ENCODE results near the gene PHEX. TPM values are rescaled to one million over a fixed set of nuclear protein-coding genes. Genes with fewer than 3 reads are reported as not detected.

The PHEX gene
- total RNA-seq, 2 donors from 2014 or later: 0.24 to 0.37 TPM

GRCh38 chrX:22177950-22178515 is 145.9 kb downstream of the PHEX start:
- Mint-ChIP-seq H3K27ac (no peak overlapping the region), H3K9me3 (peaks cover 4% of the 10 kb centered on the region), H3K36me3 (ENCODE audit: low read depth) (no peaks in the 10 kb centered on the region), H3K4me3 (no peak overlapping the region), H3K4me1 (peaks cover 3% of the 10 kb centered on the region), H3K27me3 (ENCODE audit: insufficient read depth) (no peaks in the 10 kb centered on the region)
- Histone ChIP-seq H3K4me3 (ENCODE audit: low read length) (no peak overlapping the region), H3K9me3 (ENCODE audit: control insufficient read depth, low read length) (no peaks in the 10 kb centered on the region), H3K36me3 (ENCODE audit: control insufficient read depth, insufficient read depth, low read length) (no peaks in the 10 kb centered on the region), H3K4me1 (ENCODE audit: control insufficient read depth, insufficient read depth, low read length) (no peaks in the 10 kb centered on the region), H3K9ac (ENCODE audit: extremely low read depth, low read length, poor library complexity, severe bottlenecking) (no peak overlapping the region), H3K27me3 (ENCODE audit: control insufficient read depth, insufficient read depth, low read length, poor library complexity, severe bottlenecking) (no peaks in the 10 kb centered on the region), H3K27ac (ENCODE audit: low read depth, low read length) (no peak overlapping the region)
- DNase-seq: no peak
- no peak for TF ChIP-seq CTCF (conservative IDR thresholded peaks at IDR 0.05)
- WGBS, 2 experiments (ENCODE audit: insufficient coverage in 1 of 2, insufficient read length in 1 of 2): 91 to 100% methylated on average over 1 to 7 of the region's 7 CpGs

- Histone ChIP-seq H3K4me3 (ENCODE audit: low read length) (no peak overlapping the region), H3K27ac (ENCODE audit: low read depth, low read length) (no peak overlapping the region), H3K4me1 (ENCODE audit: control insufficient read depth, insufficient read depth, low read length) (no peaks in the 10 kb centered on the region), H3K36me3 (ENCODE audit: control insufficient read depth, insufficient read depth, low read length) (no peaks in the 10 kb centered on the region), H3K9ac (ENCODE audit: extremely low read depth, low read length, poor library complexity, severe bottlenecking) (no peak overlapping the region), H3K27me3 (ENCODE audit: control insufficient read depth, insufficient read depth, low read length, poor library complexity, severe bottlenecking) (no peaks in the 10 kb centered on the region), H3K9me3 (ENCODE audit: control insufficient read depth, low read length) (no peaks in the 10 kb centered on the region)
- Mint-ChIP-seq H3K27me3 (ENCODE audit: insufficient read depth) (no peaks in the 10 kb centered on the region), H3K4me1 (peaks cover 17% of the 10 kb centered on the region), H3K4me3 (no peak overlapping the region), H3K36me3 (ENCODE audit: low read depth) (no peaks in the 10 kb centered on the region), H3K9me3 (peaks cover 4% of the 10 kb centered on the region), H3K27ac (no peak overlapping the region)
- WGBS, 2 experiments (ENCODE audit: insufficient coverage in 1 of 2, insufficient read length in 1 of 2): 100% methylated on average over 2 of the region's 2 CpGs; no CpG with 5 or more reads in 1 of the 2 experiments
- TF ChIP-seq CTCF (conservative IDR thresholded peaks at IDR 0.05): no peak
- DNase-seq: no peak
These were observed 152.0 kb downstream of the PHEX start for GRCh38 chrX:22184096-22184495.

GRCh38 chrX:22186165-22186564 is 154.0 kb downstream of the PHEX start:
- no peaks in the 10 kb centered on the region for H3K36me3 Mint-ChIP-seq (ENCODE audit: low read depth)
- H3K27ac Mint-ChIP-seq: no peak overlapping the region
- no peak overlapping the region for H3K4me3 Mint-ChIP-seq
- 83% methylated on average over 1 of the region's 2 CpGs; no CpG with 5 or more reads in 1 of the 2 experiments for WGBS, 2 experiments (ENCODE audit: insufficient coverage in 1 of 2, insufficient read length in 1 of 2)
- Histone ChIP-seq H3K4me1 (ENCODE audit: control insufficient read depth, insufficient read depth, low read length) (no peaks in the 10 kb centered on the region), H3K4me3 (ENCODE audit: low read length) (no peak overlapping the region), H3K36me3 (ENCODE audit: control insufficient read depth, insufficient read depth, low read length) (no peaks in the 10 kb centered on the region), H3K9me3 (ENCODE audit: control insufficient read depth, low read length) (no peaks in the 10 kb centered on the region), H3K27me3 (ENCODE audit: control insufficient read depth, insufficient read depth, low read length, poor library complexity, severe bottlenecking) (no peaks in the 10 kb centered on the region), H3K9ac (ENCODE audit: extremely low read depth, low read length, poor library complexity, severe bottlenecking) (no peak overlapping the region), H3K27ac (ENCODE audit: low read depth, low read length) (no peak overlapping the region)
- no peak for TF ChIP-seq CTCF (conservative IDR thresholded peaks at IDR 0.05)
- H3K4me1 Mint-ChIP-seq: peaks cover 24% of the 10 kb centered on the region
- H3K9me3 Mint-ChIP-seq: peaks cover under 1% of the 10 kb centered on the region
- no peak for DNase-seq
- no peaks in the 10 kb centered on the region for H3K27me3 Mint-ChIP-seq (ENCODE audit: insufficient read depth)

Data from endodermal cell (in vitro differentiated cells).